ENCODE results near the gene RAD51AP1.

The RAD51AP1 gene

GRCh38 chr12:4603421-4603820 is 64.7 kb downstream of the RAD51AP1 start:
- Mint-ChIP-seq H3K27me3 (peaks cover 10% of the 10 kb centered on the region), H3K4me3 (no peak overlapping the region), H3K9me3 (no peaks in the 10 kb centered on the region), H3K36me3 (ENCODE audit: low read depth) (no peaks in the 10 kb centered on the region), H3K27ac (no peak overlapping the region), H3K4me1 (ENCODE audit: low read depth) (peaks cover 22% of the 10 kb centered on the region)

- Mint-ChIP-seq H3K4me1 (ENCODE audit: low read depth) (peaks cover 22% of the 10 kb centered on the region), H3K9me3 (no peaks in the 10 kb centered on the region), H3K36me3 (ENCODE audit: low read depth) (no peaks in the 10 kb centered on the region)
Measured at GRCh38 chr12:4603946-4604345, 65.3 kb downstream of the RAD51AP1 start.

GRCh38 chr12:4604684-4605193 is 66.0 kb downstream of the RAD51AP1 start:
- peaks cover 5% of the 10 kb centered on the region for H3K36me3 Mint-ChIP-seq (ENCODE audit: low read depth)
- peaks cover 10% of the 10 kb centered on the region for H3K27me3 Mint-ChIP-seq
- peak overlapping the region; percentile 97 for H3K4me3 Mint-ChIP-seq
- H3K4me1 Mint-ChIP-seq (ENCODE audit: low read depth), result peaks cover 22% of the 10 kb centered on the region
- H3K9me3 Mint-ChIP-seq, result no peaks in the 10 kb centered on the region
- H3K27ac Mint-ChIP-seq, result peak overlapping the region; percentile 94

More at GRCh38 chr12:4603946-4604345, 65.3 kb downstream of the RAD51AP1 start:
- Mint-ChIP-seq H3K27ac (no peak overlapping the region), H3K27me3 (peaks cover 10% of the 10 kb centered on the region), H3K4me3 (no peak overlapping the region)

- peaks cover 10% of the 10 kb centered on the region for H3K27me3 Mint-ChIP-seq
- H3K36me3 Mint-ChIP-seq (ENCODE audit: low read depth), result peaks cover 18% of the 10 kb centered on the region
- no peaks in the 10 kb centered on the region for H3K9me3 Mint-ChIP-seq
- no peak overlapping the region for H3K27ac Mint-ChIP-seq
- H3K4me3 Mint-ChIP-seq, result no peak overlapping the region
- peaks cover 22% of the 10 kb centered on the region for H3K4me1 Mint-ChIP-seq (ENCODE audit: low read depth)
Measured at GRCh38 chr12:4607056-4607455, 68.4 kb downstream of the RAD51AP1 start.

- no peak overlapping the region for H3K4me3 Mint-ChIP-seq
- H3K4me1 Mint-ChIP-seq (ENCODE audit: low read depth), result peaks cover 22% of the 10 kb centered on the region
- H3K9me3 Mint-ChIP-seq, result no peaks in the 10 kb centered on the region
- no peaks in the 10 kb centered on the region for H3K27me3 Mint-ChIP-seq
- no peak overlapping the region for H3K27ac Mint-ChIP-seq
- H3K36me3 Mint-ChIP-seq (ENCODE audit: low read depth), result peaks cover 33% of the 10 kb centered on the region
Measured at GRCh38 chr12:4609071-4609470, 70.4 kb downstream of the RAD51AP1 start.

All from stimulated activated naive CD8-positive, alpha-beta T cell treated with anti-CD3 and anti-CD28 coated beads, Interleukin-15, Interleukin-2, amounts not matched to agents 100 ng/mL and 50 ng/mL, for 24 hours (primary cell).